ENCODE data around the gene SAMD4A. TPM values are rescaled to one million over a fixed set of nuclear protein-coding genes. Genes with fewer than 3 reads are reported as not detected.
A peak's percentile ranks its signal among the peaks of the same experiment; 100 is the strongest.

Gene SAMD4A
- total RNA-seq, 1 donor from 2014 or later = 57.0 TPM

- H3K9me3 Mint-ChIP-seq (ENCODE audit: low read depth) = peaks cover 3% of the 10 kb centered on the region
- no peak for DNase-seq (ENCODE audit: low spot score)
- H3K27me3 Mint-ChIP-seq (ENCODE audit: low read depth) = no peaks in the 10 kb centered on the region
- H3K4me3 Mint-ChIP-seq (ENCODE audit: unreplicated experiment) = peak overlapping the region; percentile 50
- peaks cover 69% of the 10 kb centered on the region for H3K4me1 Mint-ChIP-seq (ENCODE audit: low read depth)
- no peaks in the 10 kb centered on the region for H3K36me3 Mint-ChIP-seq (ENCODE audit: low read depth)
- TF ChIP-seq CTCF (IDR thresholded peaks at IDR 0.05) = no peak
- H3K27ac Mint-ChIP-seq (ENCODE audit: unreplicated experiment) = peak overlapping the region; percentile 94
These were observed 60.8 kb downstream of the SAMD4A start for GRCh38 chr14:54627540-54628363.

DNA sequence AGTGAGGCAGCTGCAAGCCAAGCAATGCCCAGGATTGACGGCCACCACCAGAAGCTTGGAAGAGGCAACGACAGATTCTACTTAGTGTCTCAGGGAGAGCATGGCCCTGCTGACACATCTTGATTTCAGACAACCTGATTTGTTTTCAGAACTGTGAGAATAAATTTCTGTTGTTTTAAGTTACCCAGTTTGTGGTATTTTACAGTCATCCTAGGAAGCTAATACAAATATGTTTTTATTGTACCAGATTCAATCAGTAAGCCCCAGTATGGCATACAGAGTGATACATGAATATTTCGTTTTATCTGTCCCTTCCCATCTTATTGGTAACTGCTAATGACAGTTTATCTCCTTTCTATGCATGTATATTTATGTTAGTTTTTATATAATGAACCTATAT is 62.3 kb downstream of the SAMD4A start:
- no peaks in the 10 kb centered on the region for H3K36me3 Mint-ChIP-seq (ENCODE audit: low read depth)
- no peak overlapping the region for H3K4me3 Mint-ChIP-seq (ENCODE audit: unreplicated experiment)
- H3K4me1 Mint-ChIP-seq (ENCODE audit: low read depth) = peaks cover 55% of the 10 kb centered on the region
- no peak for TF ChIP-seq CTCF (IDR thresholded peaks at IDR 0.05)
- no peak for DNase-seq (ENCODE audit: low spot score)
- no peaks in the 10 kb centered on the region for H3K27me3 Mint-ChIP-seq (ENCODE audit: low read depth)
- peaks cover 3% of the 10 kb centered on the region for H3K9me3 Mint-ChIP-seq (ENCODE audit: low read depth)
- H3K27ac Mint-ChIP-seq (ENCODE audit: unreplicated experiment) = peak overlapping the region; percentile 94

- Mint-ChIP-seq H3K27me3 (ENCODE audit: low read depth) (no peaks in the 10 kb centered on the region), H3K27ac (ENCODE audit: unreplicated experiment) (peak overlapping the region; percentile 75), H3K4me3 (ENCODE audit: unreplicated experiment) (no peak overlapping the region), H3K9me3 (ENCODE audit: low read depth) (peaks cover 3% of the 10 kb centered on the region), H3K4me1 (ENCODE audit: low read depth) (peaks cover 49% of the 10 kb centered on the region), H3K36me3 (ENCODE audit: low read depth) (no peaks in the 10 kb centered on the region)
- no peak for DNase-seq (ENCODE audit: low spot score)
- no peak for TF ChIP-seq CTCF (IDR thresholded peaks at IDR 0.05)
These were observed 62.9 kb downstream of the SAMD4A start for GRCh38 chr14:54629635-54630360.

DNA sequence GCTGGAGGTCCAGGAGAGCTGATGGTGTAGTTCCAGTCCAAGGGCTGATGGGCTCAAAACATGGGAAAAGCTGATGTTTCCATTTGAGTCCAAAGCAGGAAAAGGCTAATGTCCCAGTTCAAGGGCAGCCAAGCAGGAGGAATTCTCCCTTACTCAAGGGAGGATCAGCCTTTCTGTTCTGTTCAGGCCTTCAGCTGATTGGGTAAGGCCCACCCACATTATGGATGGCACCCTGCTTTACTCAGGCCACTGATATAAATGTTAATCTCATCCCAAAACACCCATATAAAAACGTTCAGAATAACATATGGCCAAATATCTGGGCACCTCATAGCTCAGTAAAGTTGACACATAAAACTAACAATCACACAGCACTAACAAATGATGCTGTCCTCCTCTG is 64.1 kb downstream of the SAMD4A start:
- H3K36me3 Mint-ChIP-seq (ENCODE audit: low read depth) = peaks cover 3% of the 10 kb centered on the region
- H3K27ac Mint-ChIP-seq (ENCODE audit: unreplicated experiment) = no peak overlapping the region
- DNase-seq (ENCODE audit: low spot score) = no peak
- TF ChIP-seq CTCF (IDR thresholded peaks at IDR 0.05) = no peak
- H3K9me3 Mint-ChIP-seq (ENCODE audit: low read depth) = peaks cover 3% of the 10 kb centered on the region
- H3K4me1 Mint-ChIP-seq (ENCODE audit: low read depth) = peaks cover 39% of the 10 kb centered on the region
- no peaks in the 10 kb centered on the region for H3K27me3 Mint-ChIP-seq (ENCODE audit: low read depth)
- no peak overlapping the region for H3K4me3 Mint-ChIP-seq (ENCODE audit: unreplicated experiment)

DNA sequence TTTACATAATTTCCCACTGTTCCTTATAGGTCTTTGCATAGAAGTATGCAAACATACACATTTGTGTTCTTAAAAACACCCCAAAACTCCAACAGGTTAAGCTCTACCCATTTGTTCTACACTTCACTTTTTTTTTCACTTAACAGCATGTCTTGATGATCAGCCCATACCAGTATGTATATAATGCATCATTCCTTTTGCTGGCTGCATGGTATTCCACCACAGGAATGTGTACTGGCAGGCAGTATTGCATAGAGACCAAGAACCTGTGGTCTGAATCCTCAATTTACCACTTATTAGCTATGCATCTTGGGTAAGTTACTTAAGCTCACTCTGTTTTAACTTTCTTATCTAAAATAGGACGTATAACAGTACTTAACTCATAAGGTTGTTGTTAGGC is 65.5 kb downstream of the SAMD4A start:
- DNase-seq (ENCODE audit: low spot score) = no peak
- TF ChIP-seq CTCF (IDR thresholded peaks at IDR 0.05) = no peak
- Mint-ChIP-seq H3K4me1 (ENCODE audit: low read depth) (peaks cover 36% of the 10 kb centered on the region), H3K4me3 (ENCODE audit: unreplicated experiment) (no peak overlapping the region), H3K9me3 (ENCODE audit: low read depth) (peaks cover 3% of the 10 kb centered on the region), H3K36me3 (ENCODE audit: low read depth) (peaks cover 3% of the 10 kb centered on the region), H3K27ac (ENCODE audit: unreplicated experiment) (no peak overlapping the region), H3K27me3 (ENCODE audit: low read depth) (no peaks in the 10 kb centered on the region)

Measured in chondrocyte (in vitro differentiated cells).